Chondrocyte (in vitro differentiated cells): ENCODE data around the gene TOPORS. TPM values are rescaled to one million over a fixed set of nuclear protein-coding genes. Genes with fewer than 3 reads are reported as not detected.

Source experiments
- DNase-seq: peaks from one replicate; pipeline ENCODE4 v3.0.0; 2021; ENCODE audit warnings: mixed read lengths, low spot score
- H3K27ac Mint-ChIP-seq: one replicate; pipeline ENCODE4 v1.8.0; 2021; ENCODE audit warnings: mild to moderate bottlenecking, moderate library complexity, mixed read lengths; ENCODE audit not compliant: unreplicated experiment
- H3K27me3 Mint-ChIP-seq: 2 replicates; pipeline ENCODE4 v1.8.0; 2021; ENCODE audit warnings: low read depth, mixed read lengths
- H3K36me3 Mint-ChIP-seq: 2 replicates; pipeline ENCODE4 v1.8.0; 2021; ENCODE audit warnings: low read depth, mixed read lengths
- H3K4me1 Mint-ChIP-seq: 2 replicates; pipeline ENCODE4 v1.8.0; 2021; ENCODE audit warnings: low read depth, mild to moderate bottlenecking, mixed read lengths
- H3K4me3 Mint-ChIP-seq: one replicate; pipeline ENCODE4 v1.8.0; 2021; ENCODE audit warnings: mild to moderate bottlenecking, moderate library complexity, mixed read lengths; ENCODE audit not compliant: unreplicated experiment
- H3K9me3 Mint-ChIP-seq: 2 replicates; pipeline ENCODE4 v1.8.0; 2021; ENCODE audit warnings: low read depth, mixed read lengths
- total RNA-seq: library from RNA; stranded (reverse); gene quantifications from 3 replicates; pipeline ENCODE4 v1.2.1, GENCODE V29; 2021
- TF ChIP-seq, protein P1 (sequence below): fragments of 200-600 bp; sonication (generic); IDR thresholded peaks from 2 replicates; pipeline ENCODE4 v1.5.0; 2021; ENCODE audit warnings: antibody characterized with exemption, mild to moderate bottlenecking, moderate library complexity

The TOPORS gene
- total RNA-seq, 1 donor from 2014 or later: 15.3 TPM

DNA sequence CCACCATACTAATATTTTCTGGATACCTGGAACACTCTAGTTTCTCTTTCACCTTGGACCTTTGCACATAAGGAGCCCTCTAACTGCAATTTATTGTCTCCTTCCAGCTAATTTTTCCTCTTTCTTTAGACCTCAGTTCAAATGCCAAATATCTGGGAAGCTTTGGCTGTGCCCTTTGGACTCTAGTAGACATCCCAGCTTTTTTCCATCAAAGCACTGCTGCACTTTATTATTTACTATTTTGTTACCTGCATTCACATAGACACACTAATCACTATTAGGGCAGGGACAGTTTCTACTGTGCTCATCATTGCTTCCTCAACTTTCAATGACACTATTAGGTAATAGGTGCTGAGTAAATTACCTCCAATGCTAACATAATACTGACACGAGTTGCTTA lies 28.5 kb downstream of the TOPORS start:
- peaks cover 26% of the 10 kb centered on the region for H3K4me1 Mint-ChIP-seq
- no peak overlapping the region for H3K27ac Mint-ChIP-seq
- H3K4me3 Mint-ChIP-seq: no peak overlapping the region
- no peaks in the 10 kb centered on the region for H3K36me3 Mint-ChIP-seq
- H3K9me3 Mint-ChIP-seq: no peaks in the 10 kb centered on the region
- DNase-seq: no peak
- no peaks in the 10 kb centered on the region for H3K27me3 Mint-ChIP-seq
- TF ChIP-seq, protein P1, sequence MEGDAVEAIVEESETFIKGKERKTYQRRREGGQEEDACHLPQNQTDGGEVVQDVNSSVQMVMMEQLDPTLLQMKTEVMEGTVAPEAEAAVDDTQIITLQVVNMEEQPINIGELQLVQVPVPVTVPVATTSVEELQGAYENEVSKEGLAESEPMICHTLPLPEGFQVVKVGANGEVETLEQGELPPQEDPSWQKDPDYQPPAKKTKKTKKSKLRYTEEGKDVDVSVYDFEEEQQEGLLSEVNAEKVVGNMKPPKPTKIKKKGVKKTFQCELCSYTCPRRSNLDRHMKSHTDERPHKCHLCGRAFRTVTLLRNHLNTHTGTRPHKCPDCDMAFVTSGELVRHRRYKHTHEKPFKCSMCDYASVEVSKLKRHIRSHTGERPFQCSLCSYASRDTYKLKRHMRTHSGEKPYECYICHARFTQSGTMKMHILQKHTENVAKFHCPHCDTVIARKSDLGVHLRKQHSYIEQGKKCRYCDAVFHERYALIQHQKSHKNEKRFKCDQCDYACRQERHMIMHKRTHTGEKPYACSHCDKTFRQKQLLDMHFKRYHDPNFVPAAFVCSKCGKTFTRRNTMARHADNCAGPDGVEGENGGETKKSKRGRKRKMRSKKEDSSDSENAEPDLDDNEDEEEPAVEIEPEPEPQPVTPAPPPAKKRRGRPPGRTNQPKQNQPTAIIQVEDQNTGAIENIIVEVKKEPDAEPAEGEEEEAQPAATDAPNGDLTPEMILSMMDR: no peak

DNA sequence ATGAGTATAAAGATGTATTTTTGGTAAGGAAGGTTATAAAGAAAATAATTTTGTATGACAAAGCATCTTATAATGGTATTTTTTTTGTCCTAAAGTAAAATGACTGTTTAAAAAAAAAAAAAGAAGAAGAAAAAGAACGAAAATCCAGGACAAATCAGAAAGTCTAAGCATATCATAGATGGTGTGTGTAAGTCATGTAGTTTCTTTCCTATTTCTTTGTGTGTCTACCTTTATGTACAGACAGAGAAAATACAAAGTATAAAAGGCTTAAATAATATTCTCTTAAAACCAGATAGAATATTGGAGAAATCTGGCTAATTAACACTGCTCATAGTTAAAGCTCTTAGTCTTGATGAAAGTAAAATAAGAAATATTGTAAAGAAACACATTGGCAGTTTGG lies 34.1 kb downstream of the TOPORS start:
- Mint-ChIP-seq H3K36me3 (peaks cover 4% of the 10 kb centered on the region), H3K27ac (no peak overlapping the region), H3K27me3 (no peaks in the 10 kb centered on the region), H3K4me1 (no peaks in the 10 kb centered on the region), H3K9me3 (peaks cover 8% of the 10 kb centered on the region), H3K4me3 (no peak overlapping the region)
- TF ChIP-seq, protein P1: no peak
- no peak for DNase-seq

DNA sequence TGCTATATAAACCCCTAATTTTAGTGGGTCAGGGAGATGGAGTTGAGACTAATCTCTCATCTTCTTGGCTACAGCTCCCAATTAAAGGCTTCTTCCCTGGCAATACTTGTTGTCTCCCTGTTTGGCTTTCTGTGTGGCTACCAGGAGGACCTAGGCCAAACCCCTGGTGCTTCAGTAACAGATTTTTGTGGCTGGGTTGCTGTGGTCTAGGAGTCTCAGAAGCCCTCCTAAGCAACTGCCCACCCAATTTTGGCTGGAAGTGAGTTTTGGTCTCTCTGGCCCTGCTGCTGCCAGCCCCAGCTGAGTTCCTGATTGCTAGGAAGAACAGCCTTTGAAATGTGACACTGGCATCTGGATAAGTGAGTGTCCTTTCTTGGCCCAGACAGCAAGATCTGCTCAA lies 36.1 kb downstream of the TOPORS start:
- TF ChIP-seq, protein P1: no peak
- H3K4me3 Mint-ChIP-seq: no peak overlapping the region
- H3K27ac Mint-ChIP-seq: no peak overlapping the region
- H3K4me1 Mint-ChIP-seq: peaks cover 2% of the 10 kb centered on the region
- no peaks in the 10 kb centered on the region for H3K27me3 Mint-ChIP-seq
- H3K36me3 Mint-ChIP-seq: peaks cover 5% of the 10 kb centered on the region
- DNase-seq: no peak
- peaks cover 11% of the 10 kb centered on the region for H3K9me3 Mint-ChIP-seq

DNA sequence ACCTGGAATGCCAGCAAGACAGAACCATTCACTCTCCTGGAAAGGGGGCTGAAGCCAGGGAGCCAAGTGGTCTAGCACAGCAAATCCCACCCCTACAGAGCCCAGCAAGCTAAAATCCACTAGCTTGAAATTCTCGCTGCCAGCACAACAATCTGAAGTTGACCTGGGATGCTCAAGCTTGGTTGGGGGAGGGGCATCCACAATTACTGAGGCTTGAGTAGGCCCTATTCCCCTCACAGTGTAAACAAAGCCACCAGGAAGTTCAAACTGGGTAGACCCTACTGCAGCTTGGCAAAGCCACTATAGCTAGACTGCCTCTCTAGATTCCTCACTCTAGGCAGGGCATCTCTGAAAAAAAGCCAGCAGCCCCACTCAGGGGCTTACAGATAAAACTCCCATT lies 43.7 kb downstream of the TOPORS start:
- no peak overlapping the region for H3K27ac Mint-ChIP-seq
- no peak overlapping the region for H3K4me3 Mint-ChIP-seq
- H3K36me3 Mint-ChIP-seq: peaks cover 4% of the 10 kb centered on the region
- DNase-seq: no peak
- H3K4me1 Mint-ChIP-seq: peaks cover 4% of the 10 kb centered on the region
- TF ChIP-seq, protein P1: no peak
- no peaks in the 10 kb centered on the region for H3K27me3 Mint-ChIP-seq
- peaks cover 7% of the 10 kb centered on the region for H3K9me3 Mint-ChIP-seq

DNA sequence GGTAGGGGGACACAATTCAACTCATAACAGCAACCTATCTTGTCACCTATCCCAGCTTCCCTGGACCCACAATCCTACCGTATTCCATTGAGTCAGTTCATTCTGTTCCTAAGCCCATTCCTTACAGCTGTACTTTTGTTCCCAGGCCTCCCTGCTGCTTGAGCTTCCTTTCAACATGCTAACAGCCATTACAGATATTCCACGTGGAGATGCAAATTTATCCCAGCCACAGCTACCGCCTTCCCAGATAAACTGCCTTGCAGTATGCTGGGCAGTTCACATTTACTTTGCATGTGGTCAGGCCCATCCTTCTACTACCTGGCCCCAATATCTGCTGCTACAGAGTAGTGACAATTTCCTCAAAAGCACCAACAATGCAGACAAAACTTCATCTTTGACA lies 49.4 kb downstream of the TOPORS start:
- Mint-ChIP-seq H3K4me1 (peaks cover 10% of the 10 kb centered on the region), H3K27me3 (no peaks in the 10 kb centered on the region), H3K27ac (no peak overlapping the region), H3K4me3 (no peak overlapping the region), H3K36me3 (peaks cover 5% of the 10 kb centered on the region), H3K9me3 (peaks cover 14% of the 10 kb centered on the region)
- no peak for DNase-seq
- TF ChIP-seq, protein P1: no peak
